ENCODE data around the gene MYO1F. TPM values are rescaled to one million over a fixed set of nuclear protein-coding genes. Genes with fewer than 3 reads are reported as not detected.
A peak's percentile ranks its signal among the peaks of the same experiment; 100 is the strongest.
"Not testable (repeated sequence)": the region's sequence is repeated elsewhere in the genome, so short reads cannot be mapped to it uniquely, and the experiment has no call there.

MYO1F gene
- total and polyA plus RNA-seq, 2 donors from 2014 or later: 1.7 to 35.8 TPM

GRCh38 chr19:8518536-8518935 is 58.7 kb downstream of the MYO1F start:
- Histone ChIP-seq H3K36me3 (ENCODE audit: control insufficient read depth in 2 of 3, insufficient read depth in 3 of 3, low read length in 3 of 3) (no peaks in the 10 kb centered on the region), H3K27ac (ENCODE audit: low read depth in 2 of 2, low read length in 2 of 2) (peak overlapping the region in 1 of 2 donors; percentile 13), H3K27me3 (ENCODE audit: control insufficient read depth, insufficient read depth, low read length) (no peaks in the 10 kb centered on the region), H3K4me3 (ENCODE audit: low read length in 3 of 3) (no peak overlapping the region), H3K4me1 (ENCODE audit: control insufficient read depth in 2 of 3, insufficient read depth in 2 of 3, low read depth in 1 of 3, low read length in 3 of 3) (no peaks in the 10 kb centered on the region), H3K9ac (ENCODE audit: low read length in 3 of 3) (no peak overlapping the region), H3K9me3 (ENCODE audit: control insufficient read depth in 2 of 3, insufficient read depth in 1 of 3, low read length in 3 of 3) (no peaks in the 10 kb centered on the region)
- intact Hi-C loops (cut with DNase I): no loop called here
- FAIRE-seq (no peak), DNase-seq (no peak)
- no peak for TF ChIP-seq CTCF (IDR thresholded peaks at IDR 0.05; ENCODE audit: borderline replicate concordance, extremely low read depth, insufficient read depth)

- Histone ChIP-seq H3K36me3 (ENCODE audit: control insufficient read depth in 2 of 3, insufficient read depth in 3 of 3, low read length in 3 of 3) (no peaks in the 10 kb centered on the region), H3K27ac (ENCODE audit: low read depth in 2 of 2, low read length in 2 of 2) (peak overlapping the region in 1 of 2 donors; percentile 11), H3K9ac (ENCODE audit: low read length in 3 of 3) (no peak overlapping the region), H3K9me3 (ENCODE audit: control insufficient read depth in 2 of 3, insufficient read depth in 1 of 3, low read length in 3 of 3) (no peaks in the 10 kb centered on the region), H3K4me1 (ENCODE audit: control insufficient read depth in 2 of 3, insufficient read depth in 2 of 3, low read depth in 1 of 3, low read length in 3 of 3) (peaks cover 0 to 6% (median 4%) of the 10 kb centered on the region in 3 donors), H3K27me3 (ENCODE audit: control insufficient read depth, insufficient read depth, low read length) (no peaks in the 10 kb centered on the region), H3K4me3 (ENCODE audit: low read length in 3 of 3) (no peak overlapping the region)
- no peak for FAIRE-seq
- TF ChIP-seq CTCF (IDR thresholded peaks at IDR 0.05; ENCODE audit: borderline replicate concordance, extremely low read depth, insufficient read depth): no peak
- intact Hi-C loops (cut with DNase I): no loop called here
- no peak for DNase-seq
Observed at GRCh38 chr19:8517551-8518442, 59.4 kb downstream of the MYO1F start.

- no peaks in the 10 kb centered on the region for H3K9me3 ChIP-seq (ENCODE audit: control insufficient read depth in 2 of 3, insufficient read depth in 1 of 3, low read length in 3 of 3)
- H3K9ac ChIP-seq (ENCODE audit: low read length in 3 of 3): no peak overlapping the region
- intact Hi-C loops (cut with DNase I): no loop called here
- no peaks in the 10 kb centered on the region for H3K27me3 ChIP-seq (ENCODE audit: control insufficient read depth, insufficient read depth, low read length)
- no peaks in the 10 kb centered on the region for H3K36me3 ChIP-seq (ENCODE audit: control insufficient read depth in 2 of 3, insufficient read depth in 3 of 3, low read length in 3 of 3)
- no peak overlapping the region for H3K4me3 ChIP-seq (ENCODE audit: low read length in 3 of 3)
- no peak for TF ChIP-seq CTCF (IDR thresholded peaks at IDR 0.05; ENCODE audit: borderline replicate concordance, extremely low read depth, insufficient read depth)
- FAIRE-seq: no peak
- H3K27ac ChIP-seq (ENCODE audit: low read depth in 2 of 2, low read length in 2 of 2): no peak overlapping the region
- DNase-seq: no peak
- H3K4me1 ChIP-seq (ENCODE audit: control insufficient read depth in 2 of 3, insufficient read depth in 2 of 3, low read depth in 1 of 3, low read length in 3 of 3): peaks cover 0 to 10% (median 4%) of the 10 kb centered on the region in 3 donors
Observed at GRCh38 chr19:8515317-8515716, 61.9 kb downstream of the MYO1F start.

- H3K36me3 ChIP-seq (ENCODE audit: control insufficient read depth in 2 of 3, insufficient read depth in 3 of 3, low read length in 3 of 3); H3K27me3 ChIP-seq (ENCODE audit: control insufficient read depth, insufficient read depth, low read length); FAIRE-seq; H3K9me3 ChIP-seq (ENCODE audit: control insufficient read depth in 2 of 3, insufficient read depth in 1 of 3, low read length in 3 of 3); intact Hi-C loops (cut with DNase I): not testable (repeated sequence)
- Histone ChIP-seq H3K4me1 (ENCODE audit: control insufficient read depth in 2 of 3, insufficient read depth in 2 of 3, low read depth in 1 of 3, low read length in 3 of 3) (peaks cover 0 to 10% (median 4%) of the 10 kb centered on the region in 3 donors), H3K9ac (ENCODE audit: low read length in 3 of 3) (peak overlapping the region in 2 of 3 donors; percentile 53 to 76), H3K27ac (ENCODE audit: low read depth in 2 of 2, low read length in 2 of 2) (peak overlapping the region in 1 of 2 donors; percentile 97), H3K4me3 (ENCODE audit: low read length in 3 of 3) (peak overlapping the region; percentile 68 to 88 (median 74))
- peak in 1 of 5 donors; percentile 72 for DNase-seq
Observed at GRCh38 chr19:8514505-8515009, 62.7 kb downstream of the MYO1F start.
